HepG2 (cell line): ENCODE data around the gene CDKN2AIP. TPM values are rescaled to one million over a fixed set of nuclear protein-coding genes. Genes with fewer than 3 reads are reported as not detected.

ENCODE experiments used
- ATAC-seq: fragments of 200-7000 bp; cut with Tn5 transposase; 3 replicates; pipeline ENCODE4 v1.9.1; 2020; ENCODE audit warnings: mild to moderate bottlenecking, moderate library complexity
- BruUV-seq: library from RNA; stranded (reverse); fragments of 400-500 nt; replicated peaks from 2 replicates; lab custom pipeline; 2021; lab: Mats Ljungman, UMichigan
- CTCF ChIA-PET: fragments of 300-600 bp; formaldehyde crosslinking; extraction: SDS; loops from one replicate; lab custom pipeline; 2021; ENCODE audit warnings: low total read pairs, inconsistent platforms, low intra/inter-chr PET ratio; lab: Yijun Ruan, JAX
- POLR2A ChIA-PET: fragments of 350-600 bp; sonication (Branson Sonifier 250); formaldehyde crosslinking; loops from one replicate; lab custom pipeline; 2020; ENCODE audit warnings: antibody characterized with exemption, inconsistent platforms; lab: Yijun Ruan, JAX
- DNase-seq: peaks from one replicate; pipeline ENCODE4 v3.0.0-alpha.2; 2015; ENCODE audit warnings: low spot score
- FAIRE-seq: peaks from 3 replicates; lab custom pipeline; 2011; peaks lifted over from hg19 to GRCh38; lab: Jason Lieb, UNC
- H2AFZ ChIP-seq: one replicate; pipeline ENCODE4 v1.6.1; 2011; ENCODE audit warnings: low read length, inconsistent platforms
- H3K27ac ChIP-seq: fragments of 300-600 bp; 3 replicates; pipeline ENCODE4 v1.8.0; 2011; ENCODE audit warnings: mixed run types, mild to moderate bottlenecking, mixed read lengths, low read length, inconsistent platforms; ENCODE audit not compliant: insufficient read depth; ENCODE audit errors: extremely low read length
- H3K27me3 ChIP-seq, 2 experiments: fragments of 200-600 bp in 1 of 2; 2 replicates in 1 of 2; 3 replicates in 1 of 2; pipeline versions ENCODE4 v1.6.0 to v1.8.0; 2011; ENCODE audit warnings: low read length in 2 of 2, mild to moderate bottlenecking in 2 of 2, moderate library complexity in 2 of 2, inconsistent platforms in 1 of 2; ENCODE audit not compliant: insufficient read depth in 2 of 2, control insufficient read depth in 1 of 2
- H3K36me3 ChIP-seq, 2 experiments: fragments of 200-600 bp in 1 of 2; replicated peaks in 1 of 2; 2 replicates in 1 of 2; 3 replicates in 1 of 2; pipeline versions ENCODE4 v1.5.1 to v1.8.0; 2011; ENCODE audit warnings: low read length in 2 of 2, inconsistent platforms in 1 of 2; ENCODE audit not compliant: insufficient read depth in 2 of 2, control insufficient read depth in 1 of 2
- H3K4me1 ChIP-seq: 2 replicates; pipeline ENCODE4 v1.5.1; 2012; ENCODE audit warnings: low read length, inconsistent platforms; ENCODE audit not compliant: insufficient read depth
- H3K4me2 ChIP-seq: 2 replicates; pipeline ENCODE4 v1.6.0; 2011; ENCODE audit warnings: low read depth, low read length, inconsistent platforms
- H3K4me3 ChIP-seq, 3 experiments: fragments of 200-600 bp in 1 of 3; sonication (generic), shearing (Covaris generic) in 1 of 3; replicated peaks in 1 of 3; 2 replicates each; pipeline ENCODE4 v1.5.1; 2011 to 2016; ENCODE audit warnings: low read length in 3 of 3, inconsistent platforms in 2 of 3, low read depth in 2 of 3, mild to moderate bottlenecking in 2 of 3, control low read depth in 1 of 3, mixed read lengths in 1 of 3; ENCODE audit not compliant: insufficient read depth in 1 of 3
- H3K79me2 ChIP-seq: one replicate; pipeline ENCODE4 v1.6.1; 2011; ENCODE audit warnings: low read length, inconsistent platforms; ENCODE audit not compliant: insufficient read depth
- H3K9ac ChIP-seq: 2 replicates; pipeline ENCODE4 v1.6.0; 2011; ENCODE audit warnings: mild to moderate bottlenecking, low read depth, low read length, inconsistent platforms; ENCODE audit not compliant: insufficient read depth
- H3K9me3 ChIP-seq: 2 replicates; pipeline ENCODE4 v1.5.1; 2012; ENCODE audit warnings: mild to moderate bottlenecking, low read length
- H4K20me1 ChIP-seq: 2 replicates; pipeline ENCODE4 v1.6.0; 2011; ENCODE audit warnings: inconsistent platforms, mild to moderate bottlenecking, low read length, moderate library complexity; ENCODE audit not compliant: insufficient read depth
- AGO2 ChIP-seq: fragments of 200-400 bp; formaldehyde crosslinking; optimal IDR thresholded peaks from 2 replicates; pipeline ENCODE3; 2017; ENCODE audit warnings: mild to moderate bottlenecking, low read depth, low read length, moderate library complexity
- ETV5 ChIP-seq: IDR thresholded peaks from 2 replicates; pipeline ENCODE4 v1.6.1; 2018; ENCODE audit warnings: missing biosample characterization, missing genetic modification reagents, inconsistent platforms, borderline replicate concordance
- HNF1B ChIP-seq: sonication (generic); formaldehyde crosslinking; IDR thresholded peaks from 2 replicates; pipeline ENCODE4 v1.5.1; 2020; ENCODE audit warnings: mild to moderate bottlenecking, moderate library complexity, missing genetic modification reagents
- MAZ ChIP-seq, 2 experiments: sonication (generic) in 1 of 2; formaldehyde crosslinking in 1 of 2; IDR thresholded peaks; 2 replicates each; pipeline versions ENCODE4 v1.5.0 to v1.6.1; 2012 to 2020; ENCODE audit warnings: low read depth in 2 of 2, mild to moderate bottlenecking in 2 of 2, borderline replicate concordance in 1 of 2, improper control_type of control experiment in 1 of 2, low read length in 1 of 2, missing genetic modification reagents in 1 of 2, moderate library complexity in 1 of 2
- NBN ChIP-seq: fragments of 450-650 bp; conservative IDR thresholded peaks from 2 replicates; pipeline ENCODE4 v1.6.1; 2017
- NFATC3 ChIP-seq: sonication (generic); formaldehyde crosslinking; IDR thresholded peaks from 2 replicates; pipeline ENCODE4 v1.5.1; 2020; ENCODE audit warnings: mild to moderate bottlenecking, missing genetic modification reagents
- SIX4 ChIP-seq: sonication (generic); formaldehyde crosslinking; IDR thresholded peaks from 2 replicates; pipeline ENCODE4 v1.4.0; 2020; ENCODE audit warnings: missing genetic modification reagents
- YEATS2 ChIP-seq: sonication (generic); formaldehyde crosslinking; IDR thresholded peaks from 2 replicates; pipeline ENCODE4 v1.4.0; 2020; ENCODE audit warnings: missing genetic modification reagents, borderline replicate concordance
- ZNF251 ChIP-seq: sonication (generic); formaldehyde crosslinking; IDR thresholded peaks from 2 replicates; pipeline ENCODE4 v1.9.0; 2021; ENCODE audit warnings: mild to moderate bottlenecking, missing genetic modification reagents
- ZNF292 ChIP-seq: sonication (generic); formaldehyde crosslinking; IDR thresholded peaks from 2 replicates; pipeline ENCODE4 v1.8.1; 2022; ENCODE audit warnings: mild to moderate bottlenecking, low read depth, missing genetic modification reagents, borderline replicate concordance
- ZNF550 ChIP-seq: sonication (generic); formaldehyde crosslinking; IDR thresholded peaks from 2 replicates; pipeline ENCODE4 v1.4.0; 2020; ENCODE audit warnings: mild to moderate bottlenecking, missing genetic modification reagents, borderline replicate concordance
- ZNF773 ChIP-seq: sonication (generic); formaldehyde crosslinking; IDR thresholded peaks from 2 replicates; pipeline ENCODE4 v1.4.0; 2020; ENCODE audit warnings: missing genetic modification reagents, borderline replicate concordance
- WGBS: methylation state at CpG from one replicate; pipeline ENCODE4 v1.1.6; 2017; ENCODE audit warnings: low lambda C conversion rate; 5-methylcytosine and 5-hydroxymethylcytosine counted together
- in situ Hi-C: cut with HindIII; loops from 2 replicates; pipeline ENCODE4 v1.10.0; 2017; ENCODE audit warnings: low pct_unique_long_range_greater_than_20kb; ENCODE audit not compliant: extremely low pct_ligation_motif_present
- intact Hi-C: fragments of 100-400 bp; cut with micrococcal nuclease; formaldehyde crosslinking; loops from one replicate; pipeline ENCODE4 v1.10.0; 2022; ENCODE audit not compliant: unreplicated experiment
- polyA plus RNA-seq, 8 experiments: library from polyadenylated mRNA; depleted of rRNA in 3 of 8; stranded (reverse) in 7 of 8; unstranded in 1 of 8; fragments of >200 nt; fragmentation: Illumina TruSeq in 4 of 8; extraction: Trizol in 4 of 8; gene quantifications; 2 replicates each; pipeline versions ENCODE4 v1.2.1 to v1.2.3, GENCODE V29; 2011 to 2016; ENCODE audit warnings: low read depth in 4 of 8, missing spikeins in 1 of 8, mixed read lengths in 1 of 8; ENCODE audit not compliant: insufficient read depth in 1 of 8
- total RNA-seq, 5 experiments: library from RNA; depleted of rRNA; stranded (reverse); fragments of >200 nt; fragmentation: Illumina TruSeq; extraction: Trizol; gene quantifications; 2 replicates each; pipeline ENCODE4 v1.2.3, GENCODE V29; 2016; ENCODE audit warnings: low read depth in 1 of 5
- TF ChIP-seq, protein P1 (sequence below): IDR thresholded peaks from 2 replicates; pipeline ENCODE4 v1.6.1; 2016; ENCODE audit warnings: low read depth, missing genetic modification reagents, missing compliant biosample characterization

The CDKN2AIP gene
- total and polyA plus RNA-seq, 2 of the 13 experiments (the other 11 are each of a cell fraction or from before 2014, with no cell fraction given): 17.0 to 18.7 TPM

DNA sequence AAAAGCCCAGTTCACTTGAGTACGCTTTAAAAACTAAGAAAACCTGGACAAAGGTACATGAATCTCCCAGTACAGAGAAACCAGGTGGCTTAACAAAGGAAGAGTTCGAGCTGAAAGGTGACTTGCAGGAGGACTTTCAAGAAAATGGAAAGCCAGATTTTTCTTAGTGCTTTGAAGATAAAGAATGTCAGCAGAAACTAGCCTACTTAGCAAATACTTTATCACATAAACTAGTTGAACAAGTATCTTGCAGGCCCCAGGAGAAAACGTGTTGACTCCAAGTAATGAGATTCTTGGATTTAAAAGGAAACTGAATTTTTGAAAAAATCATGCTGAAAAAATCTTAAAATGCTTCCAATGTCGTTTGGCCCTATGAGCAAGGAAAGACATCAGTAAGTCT is 26.4 kb downstream of the CDKN2AIP start:
- no TSS peak for BruUV-seq
- no peak overlapping the region for H3K27ac ChIP-seq
- H3K4me2 ChIP-seq: no peak overlapping the region
- no peak overlapping the region for H3K4me3 ChIP-seq
- CTCF ChIA-PET: no interaction called here
- no peaks in the 10 kb centered on the region for H3K79me2 ChIP-seq
- no peaks in the 10 kb centered on the region for H3K27me3 ChIP-seq
- no peaks in the 10 kb centered on the region for H3K9me3 ChIP-seq
- no peaks in the 10 kb centered on the region for H3K36me3 ChIP-seq
- ATAC-seq (no peak), FAIRE-seq (no peak), DNase-seq (no peak)
- H3K9ac ChIP-seq: no peak overlapping the region
- peaks cover 25% of the 10 kb centered on the region for H3K4me1 ChIP-seq
- H4K20me1 ChIP-seq: no peaks in the 10 kb centered on the region
- intact Hi-C loops: loop anchor here (5.0 kb wide), 2 partner anchors 326 to 691 kb away; no protein-coding TSS in a partner anchor
- 26% methylated on average over 4 of the region's 4 CpGs for WGBS
- POLR2A ChIA-PET: interaction anchor here (1.4 kb wide), 1 partner anchor 27 kb away, joined by 3 read pairs; no protein-coding TSS in a partner anchor
- H2AFZ ChIP-seq: peak overlapping the region; percentile 11
- in situ Hi-C loops: loop anchor here (5.0 kb wide), 1 partner anchor 131 kb away; no protein-coding TSS in a partner anchor
- no peak for TF ChIP-seq ZNF550 (CRISPR knock-in tag)
- no peak for TF ChIP-seq ETV5 (CRISPR knock-in tag)
- TF ChIP-seq AGO2: no peak
- TF ChIP-seq ZNF292 (CRISPR knock-in tag): no peak
- no peak for TF ChIP-seq YEATS2 (CRISPR knock-in tag)
- no peak for TF ChIP-seq ZNF773 (CRISPR knock-in tag)
- TF ChIP-seq NBN: no peak
- no peak for TF ChIP-seq MAZ (IDR thresholded peaks at IDR 0.05; ENCODE audit: borderline replicate concordance, low read depth, low read length)
- no peak for TF ChIP-seq MAZ (CRISPR knock-in tag; IDR thresholded peaks at IDR 0.05; ENCODE audit: low read depth)
- TF ChIP-seq HNF1B (CRISPR knock-in tag): no peak
- TF ChIP-seq, protein P1, sequence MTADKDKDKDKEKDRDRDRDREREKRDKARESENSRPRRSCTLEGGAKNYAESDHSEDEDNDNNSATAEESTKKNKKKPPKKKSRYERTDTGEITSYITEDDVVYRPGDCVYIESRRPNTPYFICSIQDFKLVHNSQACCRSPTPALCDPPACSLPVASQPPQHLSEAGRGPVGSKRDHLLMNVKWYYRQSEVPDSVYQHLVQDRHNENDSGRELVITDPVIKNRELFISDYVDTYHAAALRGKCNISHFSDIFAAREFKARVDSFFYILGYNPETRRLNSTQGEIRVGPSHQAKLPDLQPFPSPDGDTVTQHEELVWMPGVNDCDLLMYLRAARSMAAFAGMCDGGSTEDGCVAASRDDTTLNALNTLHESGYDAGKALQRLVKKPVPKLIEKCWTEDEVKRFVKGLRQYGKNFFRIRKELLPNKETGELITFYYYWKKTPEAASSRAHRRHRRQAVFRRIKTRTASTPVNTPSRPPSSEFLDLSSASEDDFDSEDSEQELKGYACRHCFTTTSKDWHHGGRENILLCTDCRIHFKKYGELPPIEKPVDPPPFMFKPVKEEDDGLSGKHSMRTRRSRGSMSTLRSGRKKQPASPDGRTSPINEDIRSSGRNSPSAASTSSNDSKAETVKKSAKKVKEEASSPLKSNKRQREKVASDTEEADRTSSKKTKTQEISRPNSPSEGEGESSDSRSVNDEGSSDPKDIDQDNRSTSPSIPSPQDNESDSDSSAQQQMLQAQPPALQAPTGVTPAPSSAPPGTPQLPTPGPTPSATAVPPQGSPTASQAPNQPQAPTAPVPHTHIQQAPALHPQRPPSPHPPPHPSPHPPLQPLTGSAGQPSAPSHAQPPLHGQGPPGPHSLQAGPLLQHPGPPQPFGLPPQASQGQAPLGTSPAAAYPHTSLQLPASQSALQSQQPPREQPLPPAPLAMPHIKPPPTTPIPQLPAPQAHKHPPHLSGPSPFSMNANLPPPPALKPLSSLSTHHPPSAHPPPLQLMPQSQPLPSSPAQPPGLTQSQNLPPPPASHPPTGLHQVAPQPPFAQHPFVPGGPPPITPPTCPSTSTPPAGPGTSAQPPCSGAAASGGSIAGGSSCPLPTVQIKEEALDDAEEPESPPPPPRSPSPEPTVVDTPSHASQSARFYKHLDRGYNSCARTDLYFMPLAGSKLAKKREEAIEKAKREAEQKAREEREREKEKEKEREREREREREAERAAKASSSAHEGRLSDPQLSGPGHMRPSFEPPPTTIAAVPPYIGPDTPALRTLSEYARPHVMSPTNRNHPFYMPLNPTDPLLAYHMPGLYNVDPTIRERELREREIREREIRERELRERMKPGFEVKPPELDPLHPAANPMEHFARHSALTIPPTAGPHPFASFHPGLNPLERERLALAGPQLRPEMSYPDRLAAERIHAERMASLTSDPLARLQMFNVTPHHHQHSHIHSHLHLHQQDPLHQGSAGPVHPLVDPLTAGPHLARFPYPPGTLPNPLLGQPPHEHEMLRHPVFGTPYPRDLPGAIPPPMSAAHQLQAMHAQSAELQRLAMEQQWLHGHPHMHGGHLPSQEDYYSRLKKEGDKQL (CRISPR knock-in tag): no peak
- no peak for TF ChIP-seq ZNF251 (CRISPR knock-in tag)
- TF ChIP-seq NFATC3 (CRISPR knock-in tag): no peak
- no peak for TF ChIP-seq SIX4 (CRISPR knock-in tag)
